Esophagus muscularis mucosa (tissue), 4 donors: ENCODE results near the gene TSR1.

ENCODE experiments used
- CTCF ChIP-seq, 3 experiments: fragments of 200-600 bp in 2 of 3; fragments of 450-650 bp in 1 of 3; sonication (generic) in 2 of 3; IDR thresholded peaks; one replicate each; pipeline ENCODE4 v1.5.1; 2017 to 2019; ENCODE audit warnings: antibody characterized with exemption in 3 of 3, mild to moderate bottlenecking in 2 of 3, moderate library complexity in 1 of 3
- EP300 ChIP-seq: sonication (generic); formaldehyde crosslinking; IDR thresholded peaks from one replicate; pipeline ENCODE4 v1.6.1; 2017; ENCODE audit warnings: antibody characterized with exemption
- POLR2A ChIP-seq: fragments of 450-650 bp; IDR thresholded peaks from one replicate; pipeline ENCODE4 v1.6.1; 2017; ENCODE audit warnings: antibody characterized with exemption, moderate library complexity, mild to moderate bottlenecking, low read depth
- POLR2AphosphoS5 ChIP-seq, 2 donors: sonication (generic); formaldehyde crosslinking; IDR thresholded peaks; one replicate each; pipeline ENCODE4 v1.6.1; 2017; ENCODE audit warnings: antibody characterized with exemption in 2 of 2

GRCh38 chr17:2379489-2380225, 43.4 kb upstream of the TSR1 start:
- TF ChIP-seq CTCF (IDR thresholded peaks at IDR 0.05) = no peak
- no peak for TF ChIP-seq POLR2AphosphoS5 (IDR thresholded peaks at IDR 0.05)
- TF ChIP-seq POLR2A = no peak
- no peak for TF ChIP-seq EP300
